B cell (primary cell): ENCODE measurements around the gene USP36.

Source experiments
- CTCF ChIP-seq: fragments of 200-600 bp; IDR thresholded peaks from one replicate; pipeline ENCODE4 v1.8.0; 2022; ENCODE audit warnings: antibody characterized with exemption, mild to moderate bottlenecking
- EZH2 ChIP-seq: IDR thresholded peaks from 2 replicates; pipeline ENCODE4 v1.6.1; 2012; ENCODE audit warnings: borderline replicate concordance, low read depth, mild to moderate bottlenecking, moderate library complexity, low read length; ENCODE audit not compliant: insufficient read depth, poor library complexity, severe bottlenecking

- TF ChIP-seq CTCF (no peak), EZH2 (no peak)
These were observed 24.9 kb downstream of the USP36 start for GRCh38 chr17:78815696-78816095.
